HUES6 (cell line): ENCODE data around the gene TRAPPC11.

ENCODE experiments used
- H3K27ac ChIP-seq: 2 replicates; pipeline ENCODE4 v1.7.0; 2013; ENCODE audit warnings: low read depth, mild to moderate bottlenecking, low read length, inconsistent platforms
- H3K27me3 ChIP-seq: 2 replicates; pipeline ENCODE4 v1.6.1; 2013; ENCODE audit warnings: low read length; ENCODE audit not compliant: control insufficient read depth, insufficient read depth
- H3K36me3 ChIP-seq: 2 replicates; pipeline ENCODE4 v1.6.1; 2013; ENCODE audit warnings: low read length; ENCODE audit not compliant: control insufficient read depth, insufficient read depth
- H3K4me1 ChIP-seq: 2 replicates; pipeline ENCODE4 v1.6.1; 2013; ENCODE audit warnings: low read length; ENCODE audit not compliant: control insufficient read depth, insufficient read depth
- H3K4me3 ChIP-seq: 2 replicates; pipeline ENCODE4 v1.5.1; 2013; ENCODE audit warnings: low read depth, low read length
- H3K9ac ChIP-seq: one replicate; pipeline ENCODE4 v1.6.1; 2013; ENCODE audit warnings: mild to moderate bottlenecking, low read length
- H3K9me3 ChIP-seq: 2 replicates; pipeline ENCODE4 v1.6.1; 2013; ENCODE audit warnings: low read depth, low read length; ENCODE audit not compliant: control insufficient read depth, insufficient read depth

Gene TRAPPC11

GRCh38 chr4:183733181-183733580 is 74.1 kb downstream of the TRAPPC11 start:
- Histone ChIP-seq H3K27ac (no peak overlapping the region), H3K9me3 (peaks cover 3% of the 10 kb centered on the region), H3K4me1 (no peaks in the 10 kb centered on the region), H3K9ac (no peak overlapping the region), H3K4me3 (no peak overlapping the region), H3K27me3 (no peaks in the 10 kb centered on the region), H3K36me3 (no peaks in the 10 kb centered on the region)

GRCh38 chr4:183738081-183738673 is 79.1 kb downstream of the TRAPPC11 start:
- Histone ChIP-seq H3K36me3 (no peaks in the 10 kb centered on the region), H3K4me3 (no peak overlapping the region), H3K4me1 (no peaks in the 10 kb centered on the region), H3K27ac (no peak overlapping the region), H3K9me3 (peaks cover 3% of the 10 kb centered on the region), H3K9ac (no peak overlapping the region), H3K27me3 (no peaks in the 10 kb centered on the region)

GRCh38 chr4:183738961-183739360 is 79.9 kb downstream of the TRAPPC11 start:
- no peak overlapping the region for H3K9ac ChIP-seq
- H3K36me3 ChIP-seq: no peaks in the 10 kb centered on the region
- no peaks in the 10 kb centered on the region for H3K4me1 ChIP-seq
- H3K9me3 ChIP-seq: peaks cover 3% of the 10 kb centered on the region
- no peak overlapping the region for H3K4me3 ChIP-seq
- no peaks in the 10 kb centered on the region for H3K27me3 ChIP-seq
- H3K27ac ChIP-seq: no peak overlapping the region

- Histone ChIP-seq H3K27ac (no peak overlapping the region), H3K4me1 (no peaks in the 10 kb centered on the region), H3K9me3 (peaks cover 23% of the 10 kb centered on the region), H3K9ac (no peak overlapping the region), H3K36me3 (no peaks in the 10 kb centered on the region), H3K4me3 (no peak overlapping the region), H3K27me3 (no peaks in the 10 kb centered on the region)
Measured at GRCh38 chr4:183746305-183747229, 87.5 kb downstream of the TRAPPC11 start.

- Histone ChIP-seq H3K9ac (no peak overlapping the region), H3K27ac (no peak overlapping the region), H3K4me3 (no peak overlapping the region), H3K9me3 (peaks cover 25% of the 10 kb centered on the region), H3K4me1 (no peaks in the 10 kb centered on the region), H3K27me3 (no peaks in the 10 kb centered on the region), H3K36me3 (no peaks in the 10 kb centered on the region)
Measured at GRCh38 chr4:183747380-183747779, 88.3 kb downstream of the TRAPPC11 start.

- Histone ChIP-seq H3K9ac (no peak overlapping the region), H3K27ac (no peak overlapping the region), H3K4me3 (no peak overlapping the region), H3K27me3 (no peaks in the 10 kb centered on the region), H3K9me3 (peaks cover 25% of the 10 kb centered on the region), H3K36me3 (no peaks in the 10 kb centered on the region), H3K4me1 (no peaks in the 10 kb centered on the region)
Measured at GRCh38 chr4:183747931-183748670, 89.0 kb downstream of the TRAPPC11 start.

GRCh38 chr4:183751106-183751505 is 92.0 kb downstream of the TRAPPC11 start:
- Histone ChIP-seq H3K9ac (no peak overlapping the region), H3K9me3 (peaks cover 23% of the 10 kb centered on the region), H3K4me3 (no peak overlapping the region), H3K36me3 (no peaks in the 10 kb centered on the region), H3K27me3 (no peaks in the 10 kb centered on the region), H3K4me1 (no peaks in the 10 kb centered on the region), H3K27ac (no peak overlapping the region)

- Histone ChIP-seq H3K9ac (no peak overlapping the region), H3K27ac (no peak overlapping the region), H3K9me3 (peaks cover 4% of the 10 kb centered on the region; the same call in 1 of the 2 replicates), H3K4me3 (no peak overlapping the region), H3K4me1 (no peaks in the 10 kb centered on the region), H3K27me3 (no peaks in the 10 kb centered on the region), H3K36me3 (no peaks in the 10 kb centered on the region)
Measured at GRCh38 chr4:183755596-183755995, 96.5 kb downstream of the TRAPPC11 start.

GRCh38 chr4:183757060-183757459 is 98.0 kb downstream of the TRAPPC11 start:
- Histone ChIP-seq H3K4me3 (no peak overlapping the region), H3K27ac (no peak overlapping the region), H3K4me1 (no peaks in the 10 kb centered on the region), H3K9me3 (no peaks in the 10 kb centered on the region), H3K36me3 (no peaks in the 10 kb centered on the region), H3K27me3 (no peaks in the 10 kb centered on the region), H3K9ac (no peak overlapping the region)

- H3K4me1 ChIP-seq: no peaks in the 10 kb centered on the region
- peak overlapping the region; percentile 46 for H3K4me3 ChIP-seq
- no peak overlapping the region for H3K9ac ChIP-seq
- H3K36me3 ChIP-seq: no peaks in the 10 kb centered on the region
- H3K9me3 ChIP-seq: no peaks in the 10 kb centered on the region
- no peak overlapping the region for H3K27ac ChIP-seq
- H3K27me3 ChIP-seq: no peaks in the 10 kb centered on the region
Measured at GRCh38 chr4:183758061-183758757, 99.1 kb downstream of the TRAPPC11 start.
